Measurements from ENCODE around the gene MESD.

Gene MESD

GRCh38 chr15:80991421-80991820 is 1.8 kb upstream of the MESD start:
- DNase-seq (ENCODE audit: low spot score), result peak; percentile 81

GRCh38 chr15:80990955-80991354 is 1.3 kb upstream of the MESD start:
- DNase-seq (ENCODE audit: low spot score), result no peak

GRCh38 chr15:80989081-80989517 is 520 bp downstream of the MESD start:
- no peak for DNase-seq (ENCODE audit: low spot score)

- DNase-seq (ENCODE audit: low spot score), result no peak
Observed at GRCh38 chr15:80988148-80988796, 1.3 kb downstream of the MESD start.

GRCh38 chr15:80986487-80986886 is 3.1 kb downstream of the MESD start:
- DNase-seq (ENCODE audit: low spot score), result no peak

- no peak for DNase-seq (ENCODE audit: low spot score)
Observed at GRCh38 chr15:80985981-80986380, 3.6 kb downstream of the MESD start.

GRCh38 chr15:80984856-80985255 is 4.8 kb downstream of the MESD start:
- DNase-seq (ENCODE audit: low spot score), result no peak

GRCh38 chr15:80982839-80983238 is 6.8 kb downstream of the MESD start:
- DNase-seq (ENCODE audit: low spot score), result no peak

GRCh38 chr15:80982205-80982604 is 7.4 kb downstream of the MESD start:
- DNase-seq (ENCODE audit: low spot score), result no peak

GRCh38 chr15:80979538-80980200 is 9.9 kb downstream of the MESD start:
- no peak for DNase-seq (ENCODE audit: low spot score)

- DNase-seq (ENCODE audit: low spot score), result no peak
Observed at GRCh38 chr15:80978685-80979329, 10.8 kb downstream of the MESD start.

- DNase-seq (ENCODE audit: low spot score), result peak; percentile 74
Observed at GRCh38 chr15:80977627-80978036, 12.0 kb downstream of the MESD start.

- no peak for DNase-seq (ENCODE audit: low spot score)
Observed at GRCh38 chr15:80976851-80977250, 12.8 kb downstream of the MESD start.

GRCh38 chr15:80974914-80975313 is 14.7 kb downstream of the MESD start:
- no peak for DNase-seq (ENCODE audit: low spot score)

GRCh38 chr15:80972276-80972675 is 17.3 kb downstream of the MESD start:
- DNase-seq (ENCODE audit: low spot score), result no peak

- DNase-seq (ENCODE audit: low spot score), result no peak
Observed at GRCh38 chr15:80971143-80971542, 18.5 kb downstream of the MESD start.

- no peak for DNase-seq (ENCODE audit: low spot score)
Observed at GRCh38 chr15:80970658-80971057, 19.0 kb downstream of the MESD start.

- peak; percentile 77 for DNase-seq (ENCODE audit: low spot score)
Observed at GRCh38 chr15:80970018-80970657, 19.5 kb downstream of the MESD start.

- DNase-seq (ENCODE audit: low spot score), result no peak
Observed at GRCh38 chr15:80969316-80969715, 20.3 kb downstream of the MESD start.

GRCh38 chr15:80967991-80968510 is 21.6 kb downstream of the MESD start:
- DNase-seq (ENCODE audit: low spot score), result no peak

GRCh38 chr15:80967451-80967850 is 22.2 kb downstream of the MESD start:
- peak; percentile 91 for DNase-seq (ENCODE audit: low spot score)

GRCh38 chr15:80966431-80967197 is 23.0 kb downstream of the MESD start:
- no peak for DNase-seq (ENCODE audit: low spot score)

Measured in AG08395 (cell line).